K562 (cell line): Measurements from ENCODE around the gene RGS7BP. TPM values are rescaled to one million over a fixed set of nuclear protein-coding genes. Genes with fewer than 3 reads are reported as not detected.

Experiments
- ATAC-seq: fragments of 200-7000 bp; cut with Tn5 transposase; 3 replicates; pipeline ENCODE4 v1.9.1; 2020; ENCODE audit warnings: moderate library complexity
- BruUV-seq: library from RNA; stranded (reverse); fragments of 400-500 nt; replicated peaks from 2 replicates; lab custom pipeline; 2021; lab: Mats Ljungman, UMichigan
- CTCF ChIA-PET: fragments of 300-600 bp; formaldehyde crosslinking; extraction: SDS; loops from one replicate; lab custom pipeline; 2021; ENCODE audit warnings: low intra/inter-chr PET ratio; lab: Yijun Ruan, JAX
- POLR2A ChIA-PET: fragments of 300-600, 350-650 bp; sonication (Branson Sonifier 250); formaldehyde crosslinking; extraction: SDS; loops from one replicate; lab custom pipeline; 2021; ENCODE audit warnings: antibody characterized with exemption, inconsistent platforms; lab: Yijun Ruan, JAX
- DNase-seq, 4 experiments: peaks; one replicate each; pipeline versions ENCODE4 v3.0.0 to v3.0.0-alpha.2; 2011 to 2018; ENCODE audit warnings: low spot score in 3 of 4, mixed read lengths in 3 of 4; ENCODE audit errors: extremely low read depth in 1 of 4
- FAIRE-seq: peaks from 2 replicates; lab custom pipeline; 2011; peaks lifted over from hg19 to GRCh38; lab: Jason Lieb, UNC
- H2AFZ ChIP-seq: 2 replicates; pipeline ENCODE4 v1.6.0; 2011; ENCODE audit warnings: low read depth, low read length, control low read depth, inconsistent platforms
- H3K27ac ChIP-seq: fragments of 200-600 bp; 3 replicates; pipeline ENCODE4 v1.8.0; 2011; ENCODE audit warnings: low read depth, mild to moderate bottlenecking, control low read depth, inconsistent platforms, low read length, moderate library complexity, mixed read lengths; ENCODE audit errors: extremely low read depth
- H3K27me3 ChIP-seq, 2 experiments: fragments of 300-600 bp in 1 of 2; 2 replicates in 1 of 2; 3 replicates in 1 of 2; pipeline versions ENCODE4 v1.6.0 to v1.8.0; 2011; ENCODE audit warnings: inconsistent platforms in 2 of 2, low read length in 2 of 2, mild to moderate bottlenecking in 1 of 2, mixed read lengths in 1 of 2, moderate library complexity in 1 of 2; ENCODE audit not compliant: control insufficient read depth in 2 of 2, insufficient read depth in 2 of 2
- H3K36me3 ChIP-seq: fragments of 300-600 bp; 3 replicates; pipeline ENCODE4 v1.8.0; 2011; ENCODE audit warnings: mild to moderate bottlenecking, low read length, inconsistent platforms; ENCODE audit not compliant: control insufficient read depth, insufficient read depth
- H3K4me1 ChIP-seq, 2 experiments: fragments of 200-600 bp in 1 of 2; replicated peaks in 1 of 2; 2 replicates in 1 of 2; 3 replicates in 1 of 2; pipeline versions ENCODE4 v1.5.1 to v1.8.0; 2011; ENCODE audit warnings: inconsistent platforms in 2 of 2, low read length in 2 of 2, mild to moderate bottlenecking in 1 of 2, mixed read lengths in 1 of 2, moderate library complexity in 1 of 2; ENCODE audit not compliant: control insufficient read depth in 2 of 2, insufficient read depth in 2 of 2
- H3K4me2 ChIP-seq: 2 replicates; pipeline ENCODE4 v1.6.1; 2011; ENCODE audit warnings: low read length, control low read depth, inconsistent platforms, mixed read lengths; ENCODE audit not compliant: insufficient read depth
- H3K4me3 ChIP-seq: fragments of 200-600 bp; sonication (generic), shearing (Covaris generic); 2 replicates; pipeline ENCODE4 v1.5.1; 2016; ENCODE audit warnings: control low read depth, inconsistent platforms
- H3K79me2 ChIP-seq: fragments of 200-600 bp; 3 replicates; pipeline ENCODE4 v1.8.0; 2011; ENCODE audit warnings: low read length, inconsistent platforms; ENCODE audit not compliant: control insufficient read depth, insufficient read depth
- H3K9ac ChIP-seq, 2 experiments: 2 replicates each; pipeline versions ENCODE4 v1.6.0 to v1.6.1; 2011; ENCODE audit warnings: low read depth in 2 of 2, low read length in 2 of 2, control low read depth in 1 of 2, inconsistent platforms in 1 of 2, mild to moderate bottlenecking in 1 of 2, mixed read lengths in 1 of 2; ENCODE audit not compliant: insufficient read depth in 1 of 2
- H3K9me1 ChIP-seq: one replicate; pipeline ENCODE4 v1.6.0; 2011; ENCODE audit warnings: inconsistent platforms, mild to moderate bottlenecking, low read length, moderate library complexity; ENCODE audit not compliant: control insufficient read depth, insufficient read depth
- H3K9me3 ChIP-seq: replicated peaks from 2 replicates; pipeline ENCODE4 v1.5.1; 2011; ENCODE audit warnings: low read depth, low read length, inconsistent platforms; ENCODE audit not compliant: control insufficient read depth, insufficient read depth
- H4K20me1 ChIP-seq: replicated peaks from 2 replicates; pipeline ENCODE4 v1.6.1; 2011; ENCODE audit warnings: low read length, inconsistent platforms, mixed read lengths; ENCODE audit not compliant: control insufficient read depth, insufficient read depth
- BRF2 ChIP-seq: IDR thresholded peaks from 3 replicates; pipeline ENCODE4 v1.6.1; 2011; ENCODE audit warnings: borderline replicate concordance, mild to moderate bottlenecking; ENCODE audit not compliant: insufficient read length, insufficient read depth
- COPS2 ChIP-seq: fragments of 450-650 bp; conservative IDR thresholded peaks from 2 replicates; pipeline ENCODE4 v1.6.1; 2016; ENCODE audit warnings: mild to moderate bottlenecking, moderate library complexity
- NR1H2 ChIP-seq: sonication (generic); formaldehyde crosslinking; IDR thresholded peaks from 2 replicates; pipeline ENCODE4 v1.4.0; 2020; ENCODE audit warnings: mild to moderate bottlenecking, missing genetic modification reagents
- TRIM28 ChIP-seq: fragments of 450-650 bp; IDR thresholded peaks from 2 replicates; pipeline ENCODE4 v1.6.1; 2017
- ZNF384 ChIP-seq: IDR thresholded peaks from 2 replicates; pipeline ENCODE4 v1.6.1; 2012; ENCODE audit warnings: low read depth, low read length, improper control_type of control experiment
- ZNF511 ChIP-seq: sonication (generic); formaldehyde crosslinking; IDR thresholded peaks from 2 replicates; pipeline ENCODE4 v1.8.0; 2022; ENCODE audit warnings: mild to moderate bottlenecking, missing genetic modification reagents
- WGBS: fragments of 100-300 bp; shearing (Covaris generic); methylation state at CpG from one replicate; pipeline ENCODE4 v1.1.6; 2016; ENCODE audit warnings: low coverage, mixed read lengths; ENCODE audit not compliant: insufficient coverage; ENCODE audit errors: missing lambda C conversion rate; 5-methylcytosine and 5-hydroxymethylcytosine counted together
- in situ Hi-C: fragments of 300-500 bp; cut with MboI; formaldehyde crosslinking; loops from 4 replicates; pipeline ENCODE4 v1.15.0; 2018; ENCODE audit warnings: inconsistent platforms, mixed read lengths
- intact Hi-C: fragments of 100-400 bp; cut with micrococcal nuclease; formaldehyde crosslinking; loops from 2 replicates; pipeline ENCODE4 v1.14.2; 2022
- polyA plus RNA-seq, 8 experiments: library from polyadenylated mRNA; depleted of rRNA in 4 of 8; stranded (reverse) in 5 of 8; unstranded in 3 of 8; fragments of >200 nt; fragmentation: Nextera tagmentation in 2 of 8; fragmentation: Illumina TruSeq in 1 of 8; extraction: Ambion mirVana in 2 of 8; extraction: Trizol in 1 of 8; gene quantifications; 2 replicates each; pipeline versions ENCODE4 v1.2.1 to v1.2.3, GENCODE V29; 2011 to 2014; ENCODE audit warnings: inconsistent platforms in 1 of 8, missing spikeins in 1 of 8
- total RNA-seq, 7 experiments: library from RNA; depleted of rRNA in 6 of 7; stranded (reverse); fragments of >200 nt in 6 of 7; fragmentation: Illumina TruSeq in 2 of 7; extraction: Trizol in 2 of 7; gene quantifications; 2 replicates each; pipeline versions ENCODE4 v1.2.1 to v1.2.3, GENCODE V29; 2011 to 2021; ENCODE audit warnings: low replicate concordance in 1 of 7
- TF ChIP-seq, protein P1 (sequence below): fragments of 250-450 bp; sonication (Bioruptor Pico); IDR thresholded peaks from 2 replicates; pipeline ENCODE4 v1.5.0; 2020; ENCODE audit warnings: mild to moderate bottlenecking, borderline replicate concordance

Gene RGS7BP
- total and polyA plus RNA-seq, 9 of the 15 experiments (the other 6 are each of a cell fraction or from before 2014, with no cell fraction given): not detected

- Histone ChIP-seq H4K20me1 (no peaks in the 10 kb centered on the region), H3K4me3 (no peak overlapping the region)
- BruUV-seq: no TSS peak
- no peak for FAIRE-seq
- in situ Hi-C loops: no loop called here
- TF ChIP-seq, protein P1, sequence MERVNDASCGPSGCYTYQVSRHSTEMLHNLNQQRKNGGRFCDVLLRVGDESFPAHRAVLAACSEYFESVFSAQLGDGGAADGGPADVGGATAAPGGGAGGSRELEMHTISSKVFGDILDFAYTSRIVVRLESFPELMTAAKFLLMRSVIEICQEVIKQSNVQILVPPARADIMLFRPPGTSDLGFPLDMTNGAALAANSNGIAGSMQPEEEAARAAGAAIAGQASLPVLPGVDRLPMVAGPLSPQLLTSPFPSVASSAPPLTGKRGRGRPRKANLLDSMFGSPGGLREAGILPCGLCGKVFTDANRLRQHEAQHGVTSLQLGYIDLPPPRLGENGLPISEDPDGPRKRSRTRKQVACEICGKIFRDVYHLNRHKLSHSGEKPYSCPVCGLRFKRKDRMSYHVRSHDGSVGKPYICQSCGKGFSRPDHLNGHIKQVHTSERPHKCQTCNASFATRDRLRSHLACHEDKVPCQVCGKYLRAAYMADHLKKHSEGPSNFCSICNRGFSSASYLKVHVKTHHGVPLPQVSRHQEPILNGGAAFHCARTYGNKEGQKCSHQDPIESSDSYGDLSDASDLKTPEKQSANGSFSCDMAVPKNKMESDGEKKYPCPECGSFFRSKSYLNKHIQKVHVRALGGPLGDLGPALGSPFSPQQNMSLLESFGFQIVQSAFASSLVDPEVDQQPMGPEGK: no peak
- TF ChIP-seq BRF2 (no peak), ZNF511 (CRISPR knock-in tag) (no peak), TRIM28 (no peak), ZNF384 (no peak), COPS2 (no peak), NR1H2 (CRISPR knock-in tag) (no peak)
- TF ChIP-seq, all 486 proteins: peak for 0
- Histone ChIP-seq H3K4me1 (no peaks in the 10 kb centered on the region), H3K27ac (no peak overlapping the region), H3K9ac (no peak overlapping the region), H3K36me3 (no peaks in the 10 kb centered on the region), H3K9me1 (no peaks in the 10 kb centered on the region), H3K79me2 (no peaks in the 10 kb centered on the region), H3K27me3 (no peaks in the 10 kb centered on the region), H3K9me3 (no peaks in the 10 kb centered on the region), H2AFZ (no peak overlapping the region), H3K4me2 (no peak overlapping the region)
- intact Hi-C loops: no loop called here
- ATAC-seq (no peak), DNase-seq (no peak)
- CTCF ChIA-PET: no interaction called here
- 0% methylated on average over 1 of the region's 1 CpG for WGBS
- POLR2A ChIA-PET: no interaction called here
These were observed 101.1 kb downstream of the RGS7BP start for GRCh38 chr5:64606926-64607325.
